HG02884 (cell line): ENCODE data around the gene TEX54.
A peak's percentile ranks its signal among the peaks of the same experiment; 100 is the strongest.
"Not testable (repeated sequence)": the region's sequence is repeated elsewhere in the genome, so short reads cannot be mapped to it uniquely, and the experiment has no call there.

ENCODE experiments used
- ATAC-seq: cut with Tn5 transposase; IDR thresholded peaks from one replicate; pipeline ENCODE4 v1.9.1; 2021; ENCODE audit warnings: mild to moderate bottlenecking, moderate library complexity; ENCODE audit not compliant: unreplicated experiment

The TEX54 gene

GRCh38 chr11:62855571-62856332 lies 23.1 kb upstream of the TEX54 start:
- ATAC-seq, result peak; percentile 85

GRCh38 chr11:62854825-62855570 lies 22.4 kb upstream of the TEX54 start:
- ATAC-seq, result no peak

- no peak for ATAC-seq
These were observed 21.6 kb upstream of the TEX54 start for GRCh38 chr11:62854013-62854824.

- no peak for ATAC-seq
These were observed 20.8 kb upstream of the TEX54 start for GRCh38 chr11:62853279-62853965.

- no peak for ATAC-seq
These were observed 20.0 kb upstream of the TEX54 start for GRCh38 chr11:62852523-62853188.

GRCh38 chr11:62851807-62852522 lies 19.3 kb upstream of the TEX54 start:
- ATAC-seq, result no peak

GRCh38 chr11:62850911-62851806 lies 18.5 kb upstream of the TEX54 start:
- no peak for ATAC-seq

- ATAC-seq, result no peak
These were observed 15.2 kb upstream of the TEX54 start for GRCh38 chr11:62847767-62848314.

- ATAC-seq, result no peak
These were observed 13.5 kb upstream of the TEX54 start for GRCh38 chr11:62846177-62846576.

GRCh38 chr11:62844154-62844553 lies 11.5 kb upstream of the TEX54 start:
- no peak for ATAC-seq

GRCh38 chr11:62843466-62843865 lies 10.8 kb upstream of the TEX54 start:
- no peak for ATAC-seq

GRCh38 chr11:62842891-62843290 lies 10.2 kb upstream of the TEX54 start:
- ATAC-seq, result not testable (repeated sequence)

- no peak for ATAC-seq
These were observed 9.6 kb upstream of the TEX54 start for GRCh38 chr11:62842171-62842741.

- ATAC-seq, result peak; percentile 46
These were observed 8.9 kb upstream of the TEX54 start for GRCh38 chr11:62841361-62842170.

- ATAC-seq, result not testable (repeated sequence)
These were observed 8.2 kb upstream of the TEX54 start for GRCh38 chr11:62840721-62841360.

GRCh38 chr11:62839050-62839945 lies 6.7 kb upstream of the TEX54 start, which contains the start of gene WDR74:
WDR74 (minus strand) TSS chr11:62839590; CDS start chr11:62839570, 20 bp downstream.
- ATAC-seq, result no peak
